Activated T-cell treated with anti-CD3 and anti-CD28 coated beads, Interleukin-2, amount 50 U/mL, for 4 hours (primary cell): Measurements from ENCODE around the gene AIF1L. TPM values are rescaled to one million over a fixed set of nuclear protein-coding genes. Genes with fewer than 3 reads are reported as not detected.
"Not testable (repeated sequence)": the region's sequence is repeated elsewhere in the genome, so short reads cannot be mapped to it uniquely, and the experiment has no call there.

Source experiments
- ATAC-seq, 2 donors: fragments of 200-7000 bp; cut with Tn5 transposase; one replicate each; pipeline ENCODE4 v1.10.0; 2021
- DNase-seq: peaks from one replicate; pipeline ENCODE4 v3.0.0-alpha.2; 2020
- H3K27me3 Mint-ChIP-seq: one replicate; pipeline ENCODE4 v1.8.0; 2021; ENCODE audit warnings: low read depth, mixed read lengths
- H3K36me3 Mint-ChIP-seq: one replicate; pipeline ENCODE4 v1.8.0; 2022; ENCODE audit warnings: mixed read lengths; ENCODE audit not compliant: insufficient read depth
- H3K4me1 Mint-ChIP-seq: one replicate; pipeline ENCODE4 v1.8.0; 2021; ENCODE audit warnings: low read depth, mixed read lengths
- H3K4me3 Mint-ChIP-seq: one replicate; pipeline ENCODE4 v1.8.0; 2021; ENCODE audit warnings: mild to moderate bottlenecking, moderate library complexity, mixed read lengths
- H3K9me3 Mint-ChIP-seq: one replicate; pipeline ENCODE4 v1.8.0; 2021; ENCODE audit warnings: mixed read lengths
- total RNA-seq, 3 donors: library from RNA; stranded (reverse); gene quantifications; one replicate each; pipeline ENCODE4 v1.2.1, GENCODE V29; 2021

The AIF1L gene
- total RNA-seq, 3 donors from 2014 or later, result 0.13 to 2.0 (median 0.27) TPM

DNA sequence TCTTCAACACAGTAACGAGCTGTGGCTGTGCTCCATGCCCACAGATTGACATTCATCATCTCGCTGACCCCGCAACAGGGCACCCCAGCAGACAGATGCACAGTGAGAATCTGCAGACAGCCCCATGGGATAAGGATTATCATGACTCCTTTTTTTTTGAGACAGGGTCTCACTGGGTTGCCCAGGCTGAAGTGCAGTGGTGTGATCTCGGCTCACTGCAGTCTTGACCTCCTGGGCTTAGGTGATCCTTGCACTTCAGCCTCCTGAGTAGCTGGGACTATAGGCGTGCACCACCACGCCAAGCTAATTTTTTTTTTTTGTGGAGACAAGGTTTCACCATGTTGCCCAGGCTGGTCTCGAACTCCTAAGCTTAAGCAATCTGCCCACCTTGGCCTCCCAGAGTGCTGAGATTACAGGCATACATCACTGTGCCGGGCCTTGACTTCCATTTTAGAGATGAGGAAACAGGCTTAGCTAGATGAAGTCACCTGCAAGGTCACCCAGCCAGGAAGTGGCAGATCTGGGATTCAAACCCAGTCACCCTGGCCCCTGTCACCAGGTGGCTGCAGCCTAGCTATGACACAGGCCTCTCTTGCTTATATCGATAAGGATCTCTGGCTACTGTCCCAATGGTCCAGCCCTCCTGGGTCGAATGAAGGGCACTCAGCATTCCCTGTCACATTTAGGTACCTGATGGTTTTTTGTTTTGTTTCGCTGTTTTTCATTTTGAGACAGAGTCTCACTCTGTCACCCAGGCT is 5.1 kb downstream of the AIF1L start:
- no peaks in the 10 kb centered on the region for H3K9me3 Mint-ChIP-seq
- peaks cover 6% of the 10 kb centered on the region for H3K4me1 Mint-ChIP-seq
- no peaks in the 10 kb centered on the region for H3K36me3 Mint-ChIP-seq
- DNase-seq (no peak), ATAC-seq (no peak)
- H3K4me3 Mint-ChIP-seq, result no peak overlapping the region
- peaks cover 13% of the 10 kb centered on the region for H3K27me3 Mint-ChIP-seq

DNA sequence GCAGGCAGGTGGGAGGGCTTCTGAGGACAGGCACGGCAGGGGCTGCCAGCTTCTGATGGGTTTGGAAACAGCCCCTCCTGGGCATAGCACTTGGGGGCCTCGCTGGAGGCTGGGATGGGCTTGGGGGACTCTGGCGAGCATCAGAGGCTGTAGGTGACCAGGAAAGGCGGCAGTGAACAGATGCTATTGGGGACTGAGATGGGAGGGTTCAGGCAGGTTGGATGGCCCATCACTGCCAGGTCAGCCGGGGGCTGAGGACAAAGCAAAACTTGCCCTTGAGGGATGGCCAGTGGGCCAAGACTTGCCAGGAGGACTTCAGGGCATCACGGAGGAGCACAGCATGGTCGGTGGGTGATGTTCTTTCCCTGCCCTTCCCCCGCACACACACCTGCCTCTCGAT is 6.7 kb downstream of the AIF1L start:
- ATAC-seq (no peak), DNase-seq (no peak)
- Mint-ChIP-seq H3K9me3 (no peaks in the 10 kb centered on the region), H3K36me3 (no peaks in the 10 kb centered on the region), H3K4me1 (no peaks in the 10 kb centered on the region), H3K4me3 (no peak overlapping the region), H3K27me3 (peaks cover 5% of the 10 kb centered on the region)

DNA sequence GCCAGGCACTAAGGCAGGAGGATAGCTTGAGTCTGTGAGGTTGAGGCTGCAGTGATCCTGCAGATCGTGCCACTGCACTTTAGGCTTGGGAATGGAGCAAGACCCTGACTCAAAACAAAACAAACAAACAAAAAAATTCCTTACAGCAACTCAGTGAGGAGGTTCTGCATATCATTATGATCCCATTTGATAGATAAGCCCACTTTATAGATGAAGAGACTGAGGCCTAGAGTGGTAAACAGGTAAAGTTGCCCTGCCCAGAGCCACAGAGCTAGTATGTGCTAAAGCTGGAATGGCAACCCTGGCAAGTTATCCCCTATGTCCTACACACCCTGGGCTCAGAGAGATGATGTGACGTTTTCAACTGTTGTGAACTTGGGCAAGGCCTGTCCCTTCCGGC is 7.2 kb downstream of the AIF1L start:
- peaks cover 3% of the 10 kb centered on the region for H3K27me3 Mint-ChIP-seq
- ATAC-seq (no peak), DNase-seq (no peak)
- H3K9me3 Mint-ChIP-seq, result no peaks in the 10 kb centered on the region
- H3K4me3 Mint-ChIP-seq, result no peak overlapping the region
- H3K36me3 Mint-ChIP-seq, result no peaks in the 10 kb centered on the region
- H3K4me1 Mint-ChIP-seq, result no peaks in the 10 kb centered on the region

DNA sequence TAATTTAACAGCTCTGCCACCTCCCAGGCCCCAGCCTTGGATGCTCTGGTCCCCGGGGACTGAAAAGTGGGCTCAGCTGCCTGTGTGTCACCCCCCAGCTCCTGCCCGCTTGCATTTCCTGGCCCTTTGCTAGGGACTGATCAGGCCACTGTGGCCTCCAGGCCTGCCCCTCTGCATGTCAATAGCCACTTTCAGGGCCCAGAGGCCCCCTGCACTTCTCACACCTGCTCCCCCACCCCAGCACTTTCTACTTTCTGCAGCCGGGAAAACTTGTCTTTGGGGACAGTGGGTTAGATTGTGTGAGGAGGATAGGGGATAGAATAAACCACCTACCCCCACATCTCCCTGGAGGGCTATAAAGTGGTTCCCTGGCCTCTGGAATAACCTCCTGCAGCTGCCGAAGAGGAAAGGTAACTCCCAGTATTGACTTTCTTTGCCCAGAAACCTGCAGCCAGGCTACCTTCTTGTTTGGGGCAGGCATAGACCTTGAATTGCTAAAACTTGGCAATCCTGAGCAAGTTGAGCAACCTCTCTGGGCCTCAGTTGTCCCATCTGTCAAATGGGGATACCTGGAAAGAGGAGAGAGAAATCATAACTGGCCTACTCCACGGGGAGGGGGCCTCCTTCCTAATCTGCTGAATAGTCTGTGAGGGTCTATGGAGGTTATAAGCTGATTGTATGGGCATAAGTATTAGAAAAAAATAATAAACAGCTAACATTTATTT is 7.8 kb downstream of the AIF1L start:
- Mint-ChIP-seq H3K27me3 (peaks cover under 1% of the 10 kb centered on the region), H3K36me3 (no peaks in the 10 kb centered on the region), H3K4me1 (no peaks in the 10 kb centered on the region), H3K9me3 (no peaks in the 10 kb centered on the region), H3K4me3 (no peak overlapping the region)
- DNase-seq (no peak), ATAC-seq (no peak)

DNA sequence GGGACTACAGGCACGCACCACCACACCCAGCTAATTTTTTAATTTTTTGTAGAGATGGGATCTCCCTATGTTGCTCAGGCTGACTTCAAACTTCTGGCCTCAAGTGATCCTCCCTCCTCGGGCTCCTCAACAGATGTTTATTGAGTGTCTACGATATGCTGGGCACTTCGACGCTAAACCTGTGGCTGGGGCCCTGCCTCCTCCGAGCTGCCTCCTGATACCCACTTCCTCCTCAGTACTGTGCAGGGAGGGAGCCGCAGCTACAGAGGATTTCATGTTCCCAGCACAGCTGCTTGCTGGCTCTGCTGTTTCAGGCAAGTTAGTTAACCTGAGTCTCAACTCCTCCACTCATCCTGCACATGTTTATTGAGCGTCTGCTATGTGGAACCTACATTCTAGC is 9.6 kb downstream of the AIF1L start:
- DNase-seq (no peak), ATAC-seq (no peak)
- H3K4me1 Mint-ChIP-seq, result no peaks in the 10 kb centered on the region
- H3K9me3 Mint-ChIP-seq, result no peaks in the 10 kb centered on the region
- no peaks in the 10 kb centered on the region for H3K27me3 Mint-ChIP-seq
- no peak overlapping the region for H3K4me3 Mint-ChIP-seq
- H3K36me3 Mint-ChIP-seq, result no peaks in the 10 kb centered on the region

DNA sequence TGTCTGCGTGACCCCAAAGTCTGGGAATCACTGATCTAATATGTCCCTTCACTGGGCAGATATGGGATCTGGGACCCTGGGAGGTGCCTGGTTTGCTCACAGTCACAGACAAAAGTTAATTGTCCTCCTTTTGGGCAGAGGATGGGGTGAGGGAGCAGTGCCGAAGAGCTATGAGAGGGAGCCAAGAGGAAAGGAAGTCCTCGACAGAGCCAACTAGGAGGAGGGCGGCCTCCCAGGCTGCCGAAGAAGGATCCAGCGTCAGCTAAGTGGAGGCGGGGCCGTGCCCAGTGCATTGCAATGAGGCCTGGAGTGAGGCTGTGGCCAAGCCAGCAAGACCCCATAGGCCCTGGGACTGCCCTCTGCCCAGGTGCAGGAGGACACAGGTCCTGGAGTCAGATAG is 11.4 kb downstream of the AIF1L start:
- ATAC-seq (no peak), DNase-seq (no peak)
- Mint-ChIP-seq H3K27me3 (no peaks in the 10 kb centered on the region), H3K4me3 (no peak overlapping the region), H3K4me1 (no peaks in the 10 kb centered on the region), H3K9me3 (no peaks in the 10 kb centered on the region), H3K36me3 (no peaks in the 10 kb centered on the region)

DNA sequence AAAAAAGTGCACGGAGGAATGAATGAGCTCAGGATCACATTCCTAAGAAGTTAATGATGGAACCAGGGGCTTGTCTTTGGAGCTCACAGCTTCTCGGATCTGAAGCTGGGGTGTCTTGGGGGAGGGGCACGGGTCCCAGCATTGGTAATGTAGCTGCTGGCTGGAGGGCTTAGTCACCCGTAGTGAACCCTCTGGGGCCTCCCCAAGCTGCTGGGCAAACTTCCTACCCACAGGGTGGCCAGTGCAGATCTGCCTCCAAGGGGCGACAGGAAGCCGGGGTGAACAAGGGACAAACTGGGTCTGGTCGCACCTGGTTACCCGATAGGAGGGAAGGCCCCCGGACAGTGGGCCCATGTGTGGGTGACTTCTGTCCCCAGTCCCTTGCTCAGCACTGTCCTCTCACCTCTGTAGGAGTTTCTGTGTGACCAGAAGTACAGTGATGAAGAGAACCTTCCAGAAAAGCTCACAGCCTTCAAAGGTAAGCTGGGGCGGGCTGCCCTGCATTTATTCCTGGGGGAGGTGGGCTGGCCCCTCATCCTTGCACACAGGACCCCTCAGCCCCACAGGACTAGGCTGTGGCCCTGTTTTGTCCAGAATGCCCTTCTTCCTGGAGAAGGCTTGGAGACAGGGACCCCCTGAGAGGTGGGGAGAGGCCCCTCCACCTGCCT is 15.0 kb downstream of the AIF1L start:
- Mint-ChIP-seq H3K27me3 (no peaks in the 10 kb centered on the region), H3K4me1 (no peaks in the 10 kb centered on the region), H3K9me3 (no peaks in the 10 kb centered on the region), H3K36me3 (no peaks in the 10 kb centered on the region), H3K4me3 (no peak overlapping the region)
- DNase-seq (no peak), ATAC-seq (no peak)

DNA sequence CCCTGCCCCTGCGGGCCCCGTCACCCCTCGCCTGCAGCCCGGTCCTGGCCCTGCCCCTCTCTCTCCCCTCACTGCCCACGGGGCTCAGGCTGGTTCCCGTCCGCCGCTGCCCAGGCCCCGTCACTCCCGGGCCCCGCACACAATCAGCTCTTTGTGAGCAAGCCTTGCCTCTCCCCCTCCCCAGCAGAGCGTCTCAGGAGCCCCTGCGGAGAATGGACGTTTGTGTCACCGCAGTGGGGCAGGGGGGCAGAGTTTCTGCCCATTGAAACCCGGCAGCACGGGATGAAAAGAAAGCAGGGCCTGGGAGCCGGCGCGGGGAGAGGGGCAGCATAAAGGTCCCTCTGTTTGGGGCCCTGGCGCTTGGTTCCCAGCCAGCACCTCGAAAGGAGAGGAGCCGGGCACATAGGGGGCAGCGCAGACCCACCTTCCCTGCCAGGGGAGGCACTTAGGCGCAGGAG is 15.6 kb downstream of the AIF1L start:
- Mint-ChIP-seq H3K27me3 (no peaks in the 10 kb centered on the region), H3K36me3 (no peaks in the 10 kb centered on the region), H3K4me1 (no peaks in the 10 kb centered on the region), H3K4me3 (no peak overlapping the region), H3K9me3 (no peaks in the 10 kb centered on the region)
- no peak for DNase-seq
- no peak for ATAC-seq

DNA sequence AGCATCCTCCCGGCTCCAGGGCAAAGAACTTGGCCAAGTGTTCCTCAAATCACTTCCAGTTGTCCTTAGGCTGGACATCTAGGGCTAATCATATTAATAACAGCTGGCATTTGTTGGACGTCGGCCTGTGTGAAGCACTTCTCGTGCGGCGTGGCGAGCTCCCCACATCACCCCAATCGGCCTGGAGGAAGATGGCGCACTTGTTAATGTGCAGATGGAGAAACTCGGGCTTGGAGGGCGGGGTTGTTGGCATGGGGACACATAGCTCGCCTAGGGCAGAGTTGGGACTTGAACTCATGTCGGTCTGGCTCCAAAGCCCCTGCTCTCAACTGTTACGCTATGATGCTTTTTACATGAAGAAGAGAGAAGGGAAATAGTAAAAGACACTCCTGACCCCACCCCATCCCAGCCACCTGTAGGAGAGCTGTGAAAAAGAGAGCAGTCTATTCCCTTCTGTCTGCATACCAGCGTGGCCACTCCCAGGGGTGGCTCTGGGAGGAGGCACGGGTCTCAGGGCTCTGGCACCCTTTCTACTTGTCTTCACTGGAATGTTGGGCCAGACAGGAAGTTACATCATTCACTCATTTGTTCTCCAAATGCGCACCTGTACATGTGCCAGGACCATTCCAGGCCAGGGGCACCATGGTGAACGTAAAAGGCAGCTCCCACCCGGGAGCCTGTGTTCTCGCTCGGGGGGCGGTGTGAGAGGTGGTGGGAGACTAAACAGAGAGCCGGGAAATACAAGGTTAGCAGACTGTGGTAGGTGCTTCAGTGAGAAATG is 16.2 kb downstream of the AIF1L start:
- ATAC-seq, result no peak

DNA sequence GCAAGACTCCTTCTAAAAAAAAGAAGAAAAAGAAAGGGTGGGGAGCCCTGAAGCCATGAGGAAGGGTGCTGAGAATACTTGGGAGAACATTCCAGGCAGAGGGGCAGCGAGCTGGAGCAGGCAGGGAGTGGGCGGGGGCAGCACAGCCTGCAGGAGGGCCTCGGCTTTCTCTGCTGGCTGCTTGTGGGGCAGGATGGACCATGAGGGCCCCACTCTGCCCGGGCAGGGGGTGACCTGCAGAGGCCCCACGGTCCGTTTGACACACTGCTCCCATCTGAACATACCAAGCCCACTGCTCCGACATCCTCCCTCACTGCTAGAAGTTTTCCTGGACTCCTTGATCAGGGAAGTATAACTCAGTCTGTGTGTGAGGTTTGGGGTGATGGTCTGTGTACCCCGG is 17.3 kb downstream of the AIF1L start:
- peaks cover 6% of the 10 kb centered on the region for H3K27me3 Mint-ChIP-seq
- no peaks in the 10 kb centered on the region for H3K4me1 Mint-ChIP-seq
- DNase-seq, result no peak
- no peaks in the 10 kb centered on the region for H3K9me3 Mint-ChIP-seq
- no peak overlapping the region for H3K4me3 Mint-ChIP-seq
- no peak for ATAC-seq
- H3K36me3 Mint-ChIP-seq, result no peaks in the 10 kb centered on the region

More for the DNA sequence above, 16.2 kb downstream of the AIF1L start:
- no peak for DNase-seq
- no peaks in the 10 kb centered on the region for H3K36me3 Mint-ChIP-seq
- H3K9me3 Mint-ChIP-seq, result no peaks in the 10 kb centered on the region
- no peaks in the 10 kb centered on the region for H3K4me1 Mint-ChIP-seq
- H3K27me3 Mint-ChIP-seq, result peaks cover 4% of the 10 kb centered on the region
- no peak overlapping the region for H3K4me3 Mint-ChIP-seq

DNA sequence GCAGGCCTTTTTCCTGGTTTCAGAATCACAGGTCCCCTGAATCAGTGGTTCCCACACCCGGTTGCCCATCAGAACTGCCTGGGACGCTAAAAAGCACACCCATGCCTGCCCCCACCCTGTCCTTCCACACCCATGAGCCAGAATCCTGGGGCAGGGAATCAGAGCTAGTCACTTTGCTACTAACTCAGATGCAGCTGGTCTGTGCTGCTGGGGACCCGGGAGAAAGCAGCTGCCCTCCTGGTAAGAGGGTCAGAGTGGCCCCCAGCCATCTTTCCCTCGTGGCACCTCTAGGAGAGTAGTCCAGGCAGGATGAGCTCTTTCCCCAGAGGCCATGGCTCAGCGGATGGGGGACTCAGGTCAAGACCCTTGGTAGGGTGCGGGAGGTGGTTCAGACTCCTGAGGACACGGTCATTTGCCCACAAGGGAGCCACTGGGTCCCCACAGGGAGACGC is 17.8 kb downstream of the AIF1L start:
- DNase-seq (no peak), ATAC-seq (no peak)
- Mint-ChIP-seq H3K9me3 (no peaks in the 10 kb centered on the region), H3K36me3 (no peaks in the 10 kb centered on the region), H3K4me3 (no peak overlapping the region), H3K4me1 (no peaks in the 10 kb centered on the region), H3K27me3 (peaks cover 6% of the 10 kb centered on the region)

DNA sequence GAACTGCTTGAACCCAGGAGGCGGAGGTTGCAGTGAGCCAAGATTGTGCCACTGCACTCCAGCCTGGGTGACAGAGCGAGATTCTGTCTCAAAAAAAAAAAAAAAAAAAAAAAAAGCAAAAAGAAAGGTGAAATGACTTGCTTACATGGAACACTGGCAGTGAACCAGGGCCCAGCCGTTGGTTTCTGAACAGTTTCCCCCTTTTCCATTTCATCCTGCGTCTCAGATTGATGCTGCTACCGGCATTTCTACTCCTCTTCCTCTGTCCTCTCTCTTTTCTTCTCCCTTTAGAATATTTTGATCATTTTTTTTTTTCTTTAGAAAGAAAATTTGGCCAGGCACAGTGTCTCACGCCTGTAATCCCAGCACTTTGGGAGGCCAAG is 19.0 kb downstream of the AIF1L start:
- not testable (repeated sequence) for H3K36me3 Mint-ChIP-seq

DNA sequence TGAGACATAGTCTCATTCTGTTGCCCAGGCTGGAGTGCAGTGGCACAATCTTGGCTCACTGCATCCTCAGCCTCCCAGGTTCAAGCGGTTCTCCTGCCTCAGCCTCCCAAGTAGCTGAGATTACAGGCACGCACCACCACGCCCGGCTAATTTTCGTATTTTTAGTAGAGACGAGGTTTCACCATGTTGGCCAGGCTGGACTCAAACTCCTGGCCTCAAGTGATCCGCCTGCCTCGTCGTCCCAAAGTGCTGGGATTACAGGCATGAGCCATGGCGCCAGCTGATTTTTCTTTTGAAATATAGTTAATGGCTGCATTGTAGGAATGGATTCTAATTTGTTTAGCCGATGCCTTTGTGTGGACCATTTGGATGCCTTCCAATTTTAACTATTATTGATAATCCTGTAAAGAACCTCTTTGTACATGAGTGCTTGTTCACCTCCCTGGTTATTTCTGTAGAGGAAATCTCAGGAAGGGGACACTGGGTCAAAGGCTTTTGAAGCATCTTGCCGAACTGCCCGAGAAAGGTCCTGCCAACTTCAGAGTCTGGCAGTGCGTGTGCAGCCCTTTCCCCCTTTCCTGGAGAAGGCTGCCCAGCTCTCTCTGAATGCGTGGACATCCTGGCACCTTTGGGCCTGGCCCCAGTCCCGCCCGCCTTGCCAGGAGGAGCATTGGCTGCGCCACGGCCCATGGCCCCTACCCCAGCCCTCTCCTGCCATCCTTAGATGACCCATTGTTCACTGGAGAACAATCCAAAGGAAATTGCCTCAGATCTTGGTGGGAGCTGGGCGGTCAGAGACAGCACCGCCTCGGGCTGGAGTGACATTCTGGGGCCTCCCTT is 20.2 kb downstream of the AIF1L start:
- no peak for DNase-seq
- no peak overlapping the region for H3K4me3 Mint-ChIP-seq
- no peaks in the 10 kb centered on the region for H3K36me3 Mint-ChIP-seq
- H3K27me3 Mint-ChIP-seq, result peaks cover 11% of the 10 kb centered on the region
- no peaks in the 10 kb centered on the region for H3K9me3 Mint-ChIP-seq
- no peak for ATAC-seq
- no peaks in the 10 kb centered on the region for H3K4me1 Mint-ChIP-seq

More for the DNA sequence above, 19.0 kb downstream of the AIF1L start:
- H3K9me3 Mint-ChIP-seq, H3K4me3 Mint-ChIP-seq, ATAC-seq, DNase-seq, H3K4me1 Mint-ChIP-seq: not testable (repeated sequence)
- H3K27me3 Mint-ChIP-seq, result peaks cover 11% of the 10 kb centered on the region
